GM12874 (cell line): Measurements from ENCODE around the gene ZNF780B.

Experiments
- CTCF ChIP-seq: IDR thresholded peaks from 2 replicates; pipeline ENCODE4 v1.5.1; 2011; ENCODE audit warnings: low read depth, mild to moderate bottlenecking, control low read depth, low read length, moderate library complexity; ENCODE audit not compliant: insufficient read depth

Gene ZNF780B

GRCh38 chr19:40090241-40091204, 34.5 kb upstream of the ZNF780B start, which contains the start of gene ZNF780A:
TSS of gene ZNF780A (minus strand) at chr19:40090943. CDS start at chr19:40084753, 6,190 bp downstream.
- TF ChIP-seq CTCF, result no peak

- no peak for TF ChIP-seq CTCF
These were observed 33.4 kb upstream of the ZNF780B start for GRCh38 chr19:40089462-40089861.

GRCh38 chr19:40088299-40089047, 32.4 kb upstream of the ZNF780B start:
- TF ChIP-seq CTCF, result no peak

GRCh38 chr19:40084948-40085347, 28.9 kb upstream of the ZNF780B start:
- no peak for TF ChIP-seq CTCF

- no peak for TF ChIP-seq CTCF
These were observed 25.4 kb upstream of the ZNF780B start for GRCh38 chr19:40081411-40081810.

- no peak for TF ChIP-seq CTCF
These were observed 24.3 kb upstream of the ZNF780B start for GRCh38 chr19:40080289-40080688.

- TF ChIP-seq CTCF, result no peak
These were observed 22.3 kb upstream of the ZNF780B start for GRCh38 chr19:40078377-40078776.
